Calu3 (cell line): ENCODE results near the gene SLC9A5. TPM values are rescaled to one million over a fixed set of nuclear protein-coding genes. Genes with fewer than 3 reads are reported as not detected.
A peak's percentile ranks its signal among the peaks of the same experiment; 100 is the strongest.

ENCODE experiments used
- BruUV-seq: library from RNA; stranded (reverse); fragments of 400-500 nt; replicated peaks from 2 replicates; lab custom pipeline; 2021; lab: Mats Ljungman, UMichigan
- CTCF ChIA-PET: fragments of 300-600 bp; sonication (Branson Sonifier 250); formaldehyde crosslinking; loops from one replicate; lab custom pipeline; 2022; ENCODE audit warnings: antibody characterized with exemption; lab: Charles Lee
- DNase-seq: peaks from one replicate; pipeline ENCODE4 v3.0.0; 2022
- H3K27ac Mint-ChIP-seq: one replicate; pipeline ENCODE4 v1.8.0; 2022; ENCODE audit warnings: mixed read lengths; ENCODE audit not compliant: unreplicated experiment
- H3K27me3 Mint-ChIP-seq: one replicate; pipeline ENCODE4 v1.8.0; 2022; ENCODE audit warnings: mixed read lengths; ENCODE audit not compliant: unreplicated experiment
- H3K36me3 Mint-ChIP-seq: one replicate; pipeline ENCODE4 v1.8.0; 2022; ENCODE audit warnings: mild to moderate bottlenecking, moderate library complexity, mixed read lengths; ENCODE audit not compliant: insufficient read depth, unreplicated experiment
- H3K4me1 Mint-ChIP-seq: one replicate; pipeline ENCODE4 v1.8.0; 2022; ENCODE audit warnings: mild to moderate bottlenecking, low read depth, mixed read lengths; ENCODE audit not compliant: unreplicated experiment
- H3K4me3 Mint-ChIP-seq: one replicate; pipeline ENCODE4 v1.8.0; 2022; ENCODE audit warnings: mild to moderate bottlenecking, low read depth, moderate library complexity, mixed read lengths; ENCODE audit not compliant: unreplicated experiment
- H3K9me3 Mint-ChIP-seq: one replicate; pipeline ENCODE4 v1.8.0; 2022; ENCODE audit warnings: low read depth, mixed read lengths; ENCODE audit not compliant: unreplicated experiment
- intact Hi-C: fragments of 100-400 bp; cut with micrococcal nuclease; formaldehyde crosslinking; loops from one replicate; pipeline ENCODE4 v1.10.0; 2022; ENCODE audit not compliant: unreplicated experiment
- total RNA-seq: library from RNA; stranded (reverse); gene quantifications from 2 replicates; pipeline ENCODE4 v1.2.3, GENCODE V29; 2022
- TF ChIP-seq, protein P1 (sequence below): fragments of 200-600 bp; IDR thresholded peaks from one replicate; pipeline ENCODE4 v1.8.0; 2022; ENCODE audit warnings: antibody characterized with exemption; ENCODE audit not compliant: unreplicated experiment

Gene SLC9A5
- total RNA-seq, 1 experiment from 2014 or later, result 2.4 TPM

DNA sequence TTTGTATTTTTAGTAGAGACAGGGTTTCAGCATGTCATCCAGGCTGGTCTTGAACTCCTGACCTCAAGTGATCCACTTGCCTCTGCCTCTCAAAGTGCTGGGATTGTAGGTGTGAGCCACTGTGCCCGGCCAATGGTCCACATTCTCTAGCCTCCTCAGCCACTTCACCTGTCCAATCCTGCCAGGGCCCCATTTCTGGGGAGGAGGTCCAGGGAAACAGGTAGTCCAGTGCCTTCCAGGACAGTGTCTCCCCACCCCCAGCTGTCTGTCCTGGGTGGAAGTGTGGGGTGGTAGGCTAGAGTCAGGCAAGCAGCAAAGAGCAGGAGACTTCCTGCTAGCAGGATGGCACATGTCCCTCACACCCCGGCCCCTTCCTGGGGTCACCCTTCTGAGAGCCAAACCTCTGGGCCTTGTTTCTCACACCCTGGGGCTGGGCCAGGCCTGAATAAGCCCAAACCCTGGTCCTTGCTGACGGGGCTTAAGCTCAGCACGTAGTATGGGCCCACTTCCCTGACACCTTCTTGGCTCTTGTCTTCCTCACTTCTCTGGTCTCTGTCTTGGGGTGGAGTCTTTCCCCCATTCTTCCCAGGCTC, 6.5 kb upstream of the SLC9A5 start:
- H3K9me3 Mint-ChIP-seq, result no peaks in the 10 kb centered on the region
- peaks cover 38% of the 10 kb centered on the region for H3K4me1 Mint-ChIP-seq
- peak overlapping the region; percentile 51 for H3K27ac Mint-ChIP-seq
- CTCF ChIA-PET, result no interaction called here
- intact Hi-C loops, result no loop called here
- peaks cover 44% of the 10 kb centered on the region for H3K36me3 Mint-ChIP-seq
- BruUV-seq, result no TSS peak
- no peak for DNase-seq
- H3K27me3 Mint-ChIP-seq, result peaks cover under 1% of the 10 kb centered on the region
- H3K4me3 Mint-ChIP-seq, result no peak overlapping the region
- TF ChIP-seq, protein P1, sequence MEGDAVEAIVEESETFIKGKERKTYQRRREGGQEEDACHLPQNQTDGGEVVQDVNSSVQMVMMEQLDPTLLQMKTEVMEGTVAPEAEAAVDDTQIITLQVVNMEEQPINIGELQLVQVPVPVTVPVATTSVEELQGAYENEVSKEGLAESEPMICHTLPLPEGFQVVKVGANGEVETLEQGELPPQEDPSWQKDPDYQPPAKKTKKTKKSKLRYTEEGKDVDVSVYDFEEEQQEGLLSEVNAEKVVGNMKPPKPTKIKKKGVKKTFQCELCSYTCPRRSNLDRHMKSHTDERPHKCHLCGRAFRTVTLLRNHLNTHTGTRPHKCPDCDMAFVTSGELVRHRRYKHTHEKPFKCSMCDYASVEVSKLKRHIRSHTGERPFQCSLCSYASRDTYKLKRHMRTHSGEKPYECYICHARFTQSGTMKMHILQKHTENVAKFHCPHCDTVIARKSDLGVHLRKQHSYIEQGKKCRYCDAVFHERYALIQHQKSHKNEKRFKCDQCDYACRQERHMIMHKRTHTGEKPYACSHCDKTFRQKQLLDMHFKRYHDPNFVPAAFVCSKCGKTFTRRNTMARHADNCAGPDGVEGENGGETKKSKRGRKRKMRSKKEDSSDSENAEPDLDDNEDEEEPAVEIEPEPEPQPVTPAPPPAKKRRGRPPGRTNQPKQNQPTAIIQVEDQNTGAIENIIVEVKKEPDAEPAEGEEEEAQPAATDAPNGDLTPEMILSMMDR, result no peak

DNA sequence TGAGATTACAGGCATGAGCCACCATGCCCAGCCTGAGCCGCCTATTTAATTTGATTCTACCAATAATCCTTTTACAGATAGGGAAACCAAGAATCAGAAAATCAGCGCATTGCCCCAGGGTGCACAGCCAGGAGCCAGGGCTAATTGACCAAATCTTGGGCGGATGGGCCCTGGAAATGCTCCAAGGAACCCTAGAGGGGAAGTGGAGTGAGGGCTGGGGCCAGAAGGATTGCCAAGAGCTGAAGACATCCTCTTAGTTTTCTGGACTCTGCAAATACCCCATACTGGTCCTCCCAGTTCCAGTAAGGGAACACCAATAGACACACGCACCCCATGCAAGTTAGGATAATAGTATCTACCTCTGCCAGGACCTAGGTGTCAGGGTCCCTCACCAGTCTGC, 5.3 kb upstream of the SLC9A5 start:
- peaks cover 46% of the 10 kb centered on the region for H3K36me3 Mint-ChIP-seq
- intact Hi-C loops, result no loop called here
- peaks cover 49% of the 10 kb centered on the region for H3K4me1 Mint-ChIP-seq
- H3K27me3 Mint-ChIP-seq, result peaks cover 13% of the 10 kb centered on the region
- TF ChIP-seq, protein P1, result no peak
- no peak for DNase-seq
- CTCF ChIA-PET, result interaction anchor here (0.5 to 1.5 kb wide), 4 partner anchors 16 to 152 kb away, joined by 3 to 5 read pairs (median 4); partner anchors contain the start of gene TMEM208
- no peak overlapping the region for H3K4me3 Mint-ChIP-seq
- no TSS peak for BruUV-seq
- H3K9me3 Mint-ChIP-seq, result no peaks in the 10 kb centered on the region
- no peak overlapping the region for H3K27ac Mint-ChIP-seq

DNA sequence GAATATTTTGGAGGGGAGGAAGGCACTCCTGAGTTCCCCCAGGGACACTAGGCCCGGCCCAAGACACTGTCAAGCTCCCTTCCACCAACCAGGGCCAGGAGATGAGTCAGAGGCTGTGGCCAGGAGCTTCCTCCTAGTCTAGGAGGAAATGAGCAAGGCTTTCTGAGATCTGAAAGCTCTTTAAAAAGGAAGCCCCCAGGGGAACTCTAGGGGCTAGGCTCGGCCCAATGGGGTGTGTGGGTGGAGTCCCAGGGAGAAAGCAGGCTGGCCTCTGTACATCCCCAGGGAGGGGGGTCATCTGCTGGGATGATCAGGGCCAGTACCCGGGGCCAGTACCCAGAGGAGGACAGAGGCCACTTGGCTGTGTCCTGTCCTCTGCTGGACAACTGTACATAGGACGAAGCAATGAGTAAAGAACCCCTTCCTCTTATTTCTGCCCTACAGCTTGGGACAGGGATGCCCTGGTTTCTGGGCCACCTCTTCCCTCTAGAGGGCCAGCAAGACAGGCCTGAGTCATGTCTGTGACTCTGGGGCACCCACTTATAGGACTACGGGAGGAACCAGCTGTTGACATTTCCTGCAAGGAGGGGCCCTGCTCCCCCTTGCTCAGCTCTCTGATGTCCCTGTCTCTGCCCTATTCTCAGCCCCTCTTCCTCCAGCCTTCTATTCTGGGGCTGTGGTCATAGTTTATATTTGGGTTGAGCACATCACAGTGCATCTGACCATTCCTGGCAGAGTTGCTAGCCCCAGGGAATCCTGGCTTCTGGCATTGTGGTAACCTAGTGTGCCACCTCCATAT, 4.2 kb upstream of the SLC9A5 start:
- TF ChIP-seq, protein P1, result no peak
- Mint-ChIP-seq H3K27ac (peak overlapping the region; percentile 89), H3K4me1 (peaks cover 56% of the 10 kb centered on the region), H3K36me3 (peaks cover 47% of the 10 kb centered on the region), H3K27me3 (peaks cover 24% of the 10 kb centered on the region), H3K4me3 (peak overlapping the region; percentile 9), H3K9me3 (no peaks in the 10 kb centered on the region)
- CTCF ChIA-PET, result interaction anchor here (0.5 to 1.5 kb wide), 7 partner anchors 16 to 574 kb away, joined by 3 to 7 read pairs (median 4); partner anchors contain the start of genes ELMO3 and TMEM208
- DNase-seq, result peak; percentile 45
- intact Hi-C loops, result no loop called here
- BruUV-seq, result no TSS peak

DNA sequence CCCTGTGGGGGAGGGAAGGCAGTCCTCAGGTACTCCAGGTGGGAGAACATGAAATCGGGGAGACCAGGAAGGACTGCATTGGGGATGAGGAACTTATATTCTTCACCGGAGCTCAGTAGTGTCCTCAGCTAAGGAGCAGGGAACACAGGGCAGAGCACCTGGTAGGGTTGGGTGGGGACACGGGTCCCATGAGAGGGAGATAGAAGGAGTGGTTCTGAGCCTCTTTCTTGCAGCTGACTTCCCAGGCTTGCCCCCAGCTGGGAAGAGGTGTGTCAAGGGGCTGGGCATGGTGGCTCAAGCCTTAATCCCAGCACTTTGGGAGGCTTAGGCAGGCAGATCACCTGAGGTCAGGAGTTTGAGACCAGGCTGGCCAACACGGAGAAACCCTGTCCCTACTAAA, 3.6 kb upstream of the SLC9A5 start:
- Mint-ChIP-seq H3K4me3 (peak overlapping the region; percentile 9), H3K27me3 (peaks cover 30% of the 10 kb centered on the region), H3K4me1 (peaks cover 62% of the 10 kb centered on the region), H3K36me3 (peaks cover 47% of the 10 kb centered on the region), H3K27ac (peak overlapping the region; percentile 20), H3K9me3 (no peaks in the 10 kb centered on the region)
- intact Hi-C loops, result no loop called here
- TF ChIP-seq, protein P1, result no peak
- DNase-seq, result no peak
- BruUV-seq, result TSS peak; percentile 34
- CTCF ChIA-PET, result interaction anchor here (1.4 kb wide), 1 partner anchor 32 kb away, joined by 3 read pairs; no protein-coding TSS in a partner anchor
